ENCODE measurements around the gene PPP4C.

GRCh38 chr16:30104090-30104489 is 28.3 kb downstream of the PPP4C start:
- no peak for TF ChIP-seq RAD21 (conservative IDR thresholded peaks at IDR 0.05)
- no peak for TF ChIP-seq TAF1 (IDR thresholded peaks at IDR 0.05; ENCODE audit: low read depth)
- no peak for TF ChIP-seq EZH2 (IDR thresholded peaks at IDR 0.05; ENCODE audit: borderline replicate concordance, insufficient read depth, low read length, poor library complexity, severe bottlenecking)

Data from neural cell (in vitro differentiated cells).